Measurements from ENCODE around the gene CRYGN.

- TF ChIP-seq GATA2 (IDR thresholded peaks at IDR 0.05; ENCODE audit: low read depth, low read length) (no peak), GATA3 (IDR thresholded peaks at IDR 0.05; ENCODE audit: low read depth, low read length) (no peak)
Observed at GRCh38 chr7:151459726-151460473, 20.0 kb upstream of the CRYGN start.

Measured in SH-SY5Y (cell line).